ENCODE data around the gene ASIC2. TPM values are rescaled to one million over a fixed set of nuclear protein-coding genes. Genes with fewer than 3 reads are reported as not detected.

Gene ASIC2
- total and polyA plus RNA-seq, 2 donors (not counting 3 experiments of a cell fraction or from before 2014, with no cell fraction given), result not detected

DNA sequence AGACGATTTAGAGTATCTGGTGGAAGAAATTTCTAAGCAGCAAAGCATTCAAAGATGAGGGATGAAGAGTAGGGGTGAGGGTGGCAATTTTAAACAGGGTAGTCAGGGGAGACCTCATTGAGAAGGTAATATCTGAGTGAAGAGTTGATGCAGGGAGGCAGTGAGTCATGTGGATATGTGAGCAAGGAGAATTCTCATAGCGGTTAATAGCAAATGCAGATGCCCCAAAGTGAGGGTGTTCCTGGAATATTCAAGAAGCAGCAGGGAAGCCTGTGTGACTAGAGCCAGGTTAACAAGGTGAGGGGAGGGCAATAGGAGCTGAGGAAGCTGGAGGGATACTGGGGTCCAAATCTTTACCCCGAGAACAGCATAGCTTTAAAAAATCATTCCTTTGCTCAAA, 187.2 kb downstream of the ASIC2 start:
- no TSS peak for BruUV-seq (replicated peaks)
- no peaks in the 10 kb centered on the region for H3K9me3 ChIP-seq (replicated peaks; ENCODE audit: control insufficient read depth, insufficient read depth, low read length)
- ChIA-PET POLR2A (no interaction called here), CTCF (no interaction called here)
- no peaks in the 10 kb centered on the region for H3K9me1 ChIP-seq (replicated peaks; ENCODE audit: control insufficient read depth, extremely low read depth, insufficient read depth, low read length)
- intact Hi-C loops (cut with micrococcal nuclease), result no loop called here
- FAIRE-seq (no peak), DNase-seq (ENCODE audit: low read depth, low spot score) (no peak)
- no peaks in the 10 kb centered on the region for H3K4me1 ChIP-seq (ENCODE audit: control insufficient read depth, extremely low read depth, insufficient read depth, low read length)
- no peak overlapping the region for H2AFZ ChIP-seq (ENCODE audit: low read depth, low read length)
- no peak overlapping the region for H3K27ac ChIP-seq (ENCODE audit: insufficient read depth, low read depth, low read length)
- H3K36me3 ChIP-seq (ENCODE audit: control insufficient read depth in 2 of 2, extremely low read depth in 1 of 2, insufficient read depth in 2 of 2, low read length in 2 of 2), result no peaks in the 10 kb centered on the region
- H4K20me1 ChIP-seq (replicated peaks; ENCODE audit: control insufficient read depth, extremely low read depth, insufficient read depth, low read length), result no peaks in the 10 kb centered on the region
- H3K9ac ChIP-seq (replicated peaks; ENCODE audit: extremely low read depth, insufficient read depth, low read length), result no peak overlapping the region
- no peaks in the 10 kb centered on the region for H3K79me2 ChIP-seq (ENCODE audit: control insufficient read depth, insufficient read depth, low read length)
- dilution Hi-C loops (cut with MboI; ENCODE audit: extremely low pct_ligation_motif_present, low sequenced_read_pairs), result no loop called here
- no peak for TF ChIP-seq MYC (IDR thresholded peaks at IDR 0.05; ENCODE audit: low read depth, low read length)
- TF ChIP-seq POLR2A (IDR thresholded peaks at IDR 0.05; ENCODE audit: low read depth, low read length), result no peak
- no peak for TF ChIP-seq GATA2 (IDR thresholded peaks at IDR 0.05; ENCODE audit: insufficient read depth, insufficient read length, low read depth, low read length)
- TF ChIP-seq POLR2AphosphoS5 (IDR thresholded peaks at IDR 0.05; ENCODE audit: insufficient read depth, low read depth, low read length), result no peak
- TF ChIP-seq CTCF (IDR thresholded peaks at IDR 0.05; ENCODE audit: extremely low read depth in 1 of 2, insufficient read depth in 1 of 2, low read depth in 1 of 2, low read length in 2 of 2), result no peak
- no peak for TF ChIP-seq EZH2 (IDR thresholded peaks at IDR 0.05; ENCODE audit: borderline replicate concordance, low read depth, low read length, severe bottlenecking)
- TF ChIP-seq MAX (IDR thresholded peaks at IDR 0.05; ENCODE audit: insufficient read depth, insufficient read length), result no peak
- no peak for TF ChIP-seq FOS (IDR thresholded peaks at IDR 0.05; ENCODE audit: borderline replicate concordance, insufficient read depth, low read length)
- no peak for TF ChIP-seq JUN (IDR thresholded peaks at IDR 0.05; ENCODE audit: borderline replicate concordance, insufficient read depth, insufficient read length, low read depth)
- no peak overlapping the region for H3K4me3 ChIP-seq (replicated peaks in 1 of 3; ENCODE audit: insufficient read depth in 1 of 3, low read depth in 1 of 3, low read length in 3 of 3)
- no peaks in the 10 kb centered on the region for H3K27me3 ChIP-seq (ENCODE audit: control insufficient read depth in 2 of 2, insufficient read depth in 2 of 2, low read length in 2 of 2)
- no peak overlapping the region for H3K4me2 ChIP-seq (ENCODE audit: insufficient read depth, low read length)

Data from endothelial cell of umbilical vein (primary cell).